OCI-LY7 (cell line): Measurements from ENCODE around the gene F2RL3. TPM values are rescaled to one million over a fixed set of nuclear protein-coding genes. Genes with fewer than 3 reads are reported as not detected.

Source experiments
- BruUV-seq: library from RNA; stranded (reverse); fragments of 400-500 nt; replicated peaks from 2 replicates; lab custom pipeline; 2021; lab: Mats Ljungman, UMichigan
- CTCF ChIA-PET: fragments of 300-600 bp; sonication (Branson Sonifier 250); formaldehyde crosslinking; loops from one replicate; lab custom pipeline; 2022; ENCODE audit warnings: antibody characterized with exemption; ENCODE audit not compliant: unreplicated experiment; lab: Charles Lee
- POLR2A ChIA-PET: fragments of 300-600 bp; sonication (Branson Sonifier 250); formaldehyde crosslinking; loops from one replicate; lab custom pipeline; 2022; ENCODE audit warnings: antibody characterized with exemption; lab: Charles Lee
- DNase-seq: peaks from one replicate; pipeline ENCODE4 v3.0.0-alpha.2; 2015; ENCODE audit warnings: low spot score
- H2AFZ ChIP-seq: fragments of 200-600 bp; sonication (generic), shearing (Covaris generic); 2 replicates; pipeline ENCODE4 v1.6.1; 2014; ENCODE audit warnings: mild to moderate bottlenecking, antibody characterized with exemption, low read length, moderate library complexity
- H3K27ac ChIP-seq: fragments of 200-600 bp; sonication (generic); 2 replicates; pipeline ENCODE4 v1.5.1; 2014; ENCODE audit warnings: mixed run types, low read depth, mild to moderate bottlenecking, moderate library complexity, low read length, inconsistent platforms; ENCODE audit not compliant: poor library complexity, severe bottlenecking
- H3K36me3 ChIP-seq: fragments of 200-600 bp; sonication (generic); 2 replicates; pipeline ENCODE4 v1.6.1; 2014; ENCODE audit warnings: mild to moderate bottlenecking, antibody characterized with exemption, low read length, moderate library complexity, mixed read lengths; ENCODE audit not compliant: insufficient read depth
- H3K4me1 ChIP-seq: fragments of 200-600 bp; sonication (generic); 2 replicates; pipeline ENCODE4 v1.5.1; 2014; ENCODE audit warnings: mild to moderate bottlenecking, low read length; ENCODE audit not compliant: insufficient read depth, poor library complexity, severe bottlenecking
- H3K4me2 ChIP-seq: fragments of 200-600 bp; sonication (generic); 2 replicates; pipeline ENCODE4 v1.6.1; 2014; ENCODE audit warnings: mild to moderate bottlenecking, low read length
- H3K4me3 ChIP-seq: fragments of 200-600 bp; sonication (generic); 2 replicates; pipeline ENCODE4 v1.5.1; 2014; ENCODE audit warnings: mild to moderate bottlenecking, low read depth, low read length; ENCODE audit not compliant: poor library complexity, severe bottlenecking
- H3K79me2 ChIP-seq: fragments of 200-600 bp; sonication (generic); 2 replicates; pipeline ENCODE4 v1.6.1; 2016; ENCODE audit warnings: low read depth, mild to moderate bottlenecking, low read length, moderate library complexity, mixed read lengths; ENCODE audit not compliant: insufficient read depth
- H3K9me2 ChIP-seq: fragments of 200-600 bp; sonication (generic); 2 replicates; pipeline ENCODE4 v1.6.1; 2016; ENCODE audit warnings: mild to moderate bottlenecking, low read length, mixed read lengths; ENCODE audit not compliant: insufficient read depth
- H3K9me3 ChIP-seq: fragments of 200-600 bp; sonication (generic); 2 replicates; pipeline ENCODE4 v1.6.1; 2014; ENCODE audit warnings: mild to moderate bottlenecking, mixed run types, low read length, mixed read lengths
- H4K20me1 ChIP-seq: fragments of 200-600 bp; sonication (generic); 2 replicates; pipeline ENCODE4 v1.6.1; 2014; ENCODE audit warnings: mild to moderate bottlenecking, antibody characterized with exemption, low read length, moderate library complexity, mixed read lengths; ENCODE audit not compliant: insufficient read depth
- EZH2phosphoT487 ChIP-seq: fragments of 200-600 bp; sonication (generic); IDR thresholded peaks from 2 replicates; pipeline ENCODE4 v1.6.1; 2018; ENCODE audit warnings: low read depth, borderline replicate concordance, mild to moderate bottlenecking, mixed run types, antibody characterized with exemption, low read length, moderate library complexity, mixed read lengths
- intact Hi-C: fragments of 100-400 bp; cut with micrococcal nuclease; formaldehyde crosslinking; loops from one replicate; pipeline ENCODE4 v1.10.0; 2022; ENCODE audit not compliant: unreplicated experiment
- total RNA-seq, 2 experiments: library from RNA; depleted of rRNA in 1 of 2; stranded (reverse); fragments of >200 nt in 1 of 2; shearing (Covaris generic) in 1 of 2; gene quantifications; 2 replicates each; pipeline ENCODE4 v1.2.3, GENCODE V29; 2014 to 2022
- TF ChIP-seq, protein P1 (sequence below): fragments of 200-600 bp; sonication (generic); conservative IDR thresholded peaks from 2 replicates; pipeline ENCODE4 v1.5.1; 2014; ENCODE audit warnings: mild to moderate bottlenecking, antibody characterized with exemption, low read length, moderate library complexity, mixed read lengths

The F2RL3 gene
- total RNA-seq, 2 experiments from 2014 or later: 0.10 TPM; not detected in 1

- Histone ChIP-seq H3K4me2 (no peak overlapping the region), H3K9me3 (peaks cover 11% of the 10 kb centered on the region; the same call in 1 of the 2 replicates), H3K79me2 (no peaks in the 10 kb centered on the region), H3K27ac (no peak overlapping the region), H3K4me3 (no peak overlapping the region), H4K20me1 (no peaks in the 10 kb centered on the region), H3K36me3 (peaks cover 39% of the 10 kb centered on the region), H3K4me1 (peaks cover 4% of the 10 kb centered on the region), H3K9me2 (no peaks in the 10 kb centered on the region), H2AFZ (no peak overlapping the region)
- POLR2A ChIA-PET: no interaction called here
- CTCF ChIA-PET: no interaction called here
- DNase-seq: no peak
- BruUV-seq: no TSS peak
- TF ChIP-seq, protein P1, sequence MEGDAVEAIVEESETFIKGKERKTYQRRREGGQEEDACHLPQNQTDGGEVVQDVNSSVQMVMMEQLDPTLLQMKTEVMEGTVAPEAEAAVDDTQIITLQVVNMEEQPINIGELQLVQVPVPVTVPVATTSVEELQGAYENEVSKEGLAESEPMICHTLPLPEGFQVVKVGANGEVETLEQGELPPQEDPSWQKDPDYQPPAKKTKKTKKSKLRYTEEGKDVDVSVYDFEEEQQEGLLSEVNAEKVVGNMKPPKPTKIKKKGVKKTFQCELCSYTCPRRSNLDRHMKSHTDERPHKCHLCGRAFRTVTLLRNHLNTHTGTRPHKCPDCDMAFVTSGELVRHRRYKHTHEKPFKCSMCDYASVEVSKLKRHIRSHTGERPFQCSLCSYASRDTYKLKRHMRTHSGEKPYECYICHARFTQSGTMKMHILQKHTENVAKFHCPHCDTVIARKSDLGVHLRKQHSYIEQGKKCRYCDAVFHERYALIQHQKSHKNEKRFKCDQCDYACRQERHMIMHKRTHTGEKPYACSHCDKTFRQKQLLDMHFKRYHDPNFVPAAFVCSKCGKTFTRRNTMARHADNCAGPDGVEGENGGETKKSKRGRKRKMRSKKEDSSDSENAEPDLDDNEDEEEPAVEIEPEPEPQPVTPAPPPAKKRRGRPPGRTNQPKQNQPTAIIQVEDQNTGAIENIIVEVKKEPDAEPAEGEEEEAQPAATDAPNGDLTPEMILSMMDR: no peak
- TF ChIP-seq EZH2phosphoT487: no peak
- intact Hi-C loops: no loop called here
Measured at GRCh38 chr19:16880884-16881554, 7.8 kb upstream of the F2RL3 start.

DNA sequence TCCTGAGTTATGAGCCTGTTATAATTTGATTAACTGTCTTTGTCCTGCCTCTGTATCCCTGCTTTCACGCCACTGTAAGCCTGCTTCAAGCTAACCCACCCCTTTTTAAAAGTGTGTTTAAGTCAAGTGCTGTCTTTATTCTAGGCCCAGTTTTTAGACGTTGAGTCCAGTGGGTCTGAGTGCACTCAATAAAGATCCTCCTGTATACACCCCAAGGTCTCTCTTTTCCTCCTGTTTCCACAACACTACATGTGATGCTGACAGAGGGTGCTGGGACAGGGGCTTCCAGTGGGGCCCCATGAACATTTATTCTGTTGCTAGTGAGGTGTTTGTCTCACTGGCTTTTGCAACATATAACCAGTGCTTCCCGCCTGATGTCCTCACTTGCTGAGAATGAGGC lies 6.7 kb upstream of the F2RL3 start:
- Histone ChIP-seq H3K4me3 (no peak overlapping the region), H4K20me1 (no peaks in the 10 kb centered on the region), H3K27ac (no peak overlapping the region), H3K79me2 (no peaks in the 10 kb centered on the region), H3K36me3 (peaks cover 28% of the 10 kb centered on the region), H3K4me1 (no peaks in the 10 kb centered on the region), H2AFZ (no peak overlapping the region), H3K9me3 (peaks cover 11% of the 10 kb centered on the region; the same call in 1 of the 2 replicates), H3K4me2 (no peak overlapping the region), H3K9me2 (no peaks in the 10 kb centered on the region)
- no peak for TF ChIP-seq EZH2phosphoT487
- TF ChIP-seq, protein P1: no peak
- DNase-seq: no peak
- ChIA-PET CTCF (no interaction called here), POLR2A (no interaction called here)
- intact Hi-C loops: no loop called here
- BruUV-seq: no TSS peak

DNA sequence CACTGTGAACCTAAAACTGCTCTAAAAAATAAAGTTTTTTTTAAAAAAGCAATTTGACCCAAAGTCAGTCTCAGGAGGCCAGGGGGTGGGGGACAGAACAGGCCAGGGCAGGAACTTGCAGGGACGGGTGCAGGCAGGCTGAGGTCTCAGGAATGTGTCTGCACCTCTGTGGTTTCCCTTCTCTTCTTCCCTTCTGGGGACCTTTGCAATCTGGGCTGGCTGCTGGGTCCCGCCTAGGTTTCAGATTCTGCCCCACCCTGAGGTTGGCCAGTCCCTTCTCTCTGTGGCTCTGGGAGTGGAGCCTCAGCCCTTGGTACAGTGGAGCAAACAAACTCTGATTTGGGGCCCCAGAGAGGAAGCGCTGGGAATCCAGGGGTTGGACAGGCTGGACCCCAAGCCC lies 5.3 kb upstream of the F2RL3 start:
- no peaks in the 10 kb centered on the region for H3K4me1 ChIP-seq
- no peak overlapping the region for H3K4me3 ChIP-seq
- H3K9me3 ChIP-seq: peaks cover 11% of the 10 kb centered on the region; the same call in 1 of the 2 replicates
- H3K27ac ChIP-seq: no peak overlapping the region
- BruUV-seq: no TSS peak
- H3K4me2 ChIP-seq: no peak overlapping the region
- H3K36me3 ChIP-seq: peaks cover 21% of the 10 kb centered on the region
- DNase-seq: no peak
- no peaks in the 10 kb centered on the region for H4K20me1 ChIP-seq
- no peak overlapping the region for H2AFZ ChIP-seq
- no peaks in the 10 kb centered on the region for H3K79me2 ChIP-seq
- intact Hi-C loops: no loop called here
- TF ChIP-seq, protein P1: no peak
- TF ChIP-seq EZH2phosphoT487: no peak
- ChIA-PET POLR2A (no interaction called here), CTCF (no interaction called here)
- no peaks in the 10 kb centered on the region for H3K9me2 ChIP-seq
